ENCODE measurements around the gene SARDH.

- TF ChIP-seq CTCF (IDR thresholded peaks at IDR 0.05; ENCODE audit: low read length) (no peak), EZH2 (IDR thresholded peaks at IDR 0.05; ENCODE audit: borderline replicate concordance, low read length) (no peak)
These were observed 25.7 kb downstream of the SARDH start for GRCh38 chr9:133712221-133713100.
